Activated T-cell treated with anti-CD3 and anti-CD28 coated beads for 1 hour (primary cell): ENCODE measurements around the gene TCTA.
"Not testable (repeated sequence)": the region's sequence is repeated elsewhere in the genome, so short reads cannot be mapped to it uniquely, and the experiment has no call there.

Experiments
- DNase-seq: peaks from one replicate; pipeline ENCODE4 v3.0.0-alpha.2; 2020; ENCODE audit warnings: low read depth

The TCTA gene

DNA sequence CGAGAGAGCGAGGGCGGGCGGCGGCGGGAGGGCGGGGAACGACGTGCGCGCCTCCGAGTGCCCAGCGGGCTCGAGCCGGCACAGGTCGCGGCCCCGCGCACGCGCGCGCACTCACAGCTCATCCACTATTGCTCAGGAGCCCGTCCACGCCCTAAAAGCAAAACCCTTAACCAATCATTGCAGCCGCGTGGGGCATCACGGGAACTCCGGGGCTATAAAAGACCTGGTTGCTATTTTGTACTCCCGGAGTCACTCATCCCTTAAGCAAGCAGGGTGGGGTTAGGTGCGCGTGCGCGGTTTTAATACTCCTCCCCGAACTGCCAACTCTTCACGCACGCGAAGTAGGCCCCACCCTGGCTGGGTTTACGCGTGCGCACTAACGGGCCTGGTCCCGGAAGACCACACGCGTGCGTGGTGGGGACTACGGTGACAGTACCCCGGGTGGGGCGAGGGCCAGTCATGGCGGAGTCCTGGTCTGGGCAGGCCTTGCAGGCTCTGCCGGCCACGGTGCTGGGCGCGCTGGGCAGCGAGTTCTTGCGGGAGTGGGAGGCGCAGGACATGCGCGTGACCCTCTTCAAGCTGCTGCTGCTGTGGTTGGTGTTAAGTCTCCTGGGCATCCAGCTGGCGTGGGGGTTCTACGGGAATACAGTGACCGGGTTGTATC is at the start of gene TCTA, which contains the start of gene RHOA:
TCTA (plus strand) TSS at position 456 of the 664 bp plus-strand sequence; CDS start at position 460, 4 bp downstream.
RHOA (minus strand) TSS at position 9 of the 664 bp plus-strand sequence. CDS start 36,387 bp downstream, outside the sequence.
- DNase-seq = peak; percentile 99

- no peak for DNase-seq
Observed at GRCh38 chr3:49362561-49362960, 49.7 kb upstream of the TCTA start.

DNA sequence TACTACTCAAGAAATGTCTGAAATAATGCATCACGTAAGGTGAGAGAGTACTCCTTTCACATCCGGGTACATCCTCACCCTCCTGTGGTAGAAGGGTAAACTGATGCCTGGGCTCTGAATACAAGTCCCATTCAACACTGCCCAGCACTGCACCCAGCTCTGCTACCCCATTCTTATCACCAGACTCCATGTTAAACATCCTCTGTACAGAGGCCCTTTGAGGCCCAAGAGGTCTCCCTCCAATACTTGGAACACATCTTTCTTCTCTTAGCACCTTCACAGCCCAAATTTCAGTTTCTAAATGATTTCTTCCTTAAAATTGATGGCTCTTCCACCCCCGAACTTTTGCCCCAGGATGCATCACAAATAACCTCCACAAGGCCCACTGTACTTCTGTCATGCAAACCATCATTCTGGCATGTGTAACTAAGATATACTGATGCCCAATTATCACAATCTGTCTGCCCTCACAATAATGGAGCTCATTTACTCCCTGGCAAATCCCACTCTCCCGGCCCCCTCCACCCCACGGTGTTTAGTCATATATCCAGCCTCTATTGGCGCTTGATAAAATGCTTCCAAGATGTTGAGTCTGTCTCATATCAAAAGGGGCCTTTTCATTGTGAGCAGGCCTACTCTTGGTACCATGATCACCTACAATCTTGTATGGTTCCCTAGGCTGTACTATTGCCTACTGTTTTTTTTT is 41.5 kb upstream of the TCTA start:
- DNase-seq = no peak

DNA sequence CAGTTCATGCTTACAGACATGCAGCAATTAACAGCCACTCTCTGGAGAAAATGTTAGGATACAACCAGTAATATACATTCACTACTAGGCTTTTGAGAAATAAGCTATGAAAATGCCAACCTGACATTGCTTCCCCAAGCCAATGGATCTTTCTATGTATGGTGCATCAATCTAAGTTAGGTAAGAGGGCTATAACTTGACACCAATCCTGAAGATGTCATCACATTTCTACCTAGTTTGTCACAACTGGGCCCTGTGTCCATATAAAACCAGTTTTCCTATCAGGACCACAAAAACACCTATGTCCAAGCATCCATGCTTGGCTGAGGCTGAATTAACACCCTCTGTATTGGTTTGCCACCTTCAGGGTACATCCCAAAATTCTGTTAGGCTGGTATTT is 40.3 kb upstream of the TCTA start:
- DNase-seq = no peak

DNA sequence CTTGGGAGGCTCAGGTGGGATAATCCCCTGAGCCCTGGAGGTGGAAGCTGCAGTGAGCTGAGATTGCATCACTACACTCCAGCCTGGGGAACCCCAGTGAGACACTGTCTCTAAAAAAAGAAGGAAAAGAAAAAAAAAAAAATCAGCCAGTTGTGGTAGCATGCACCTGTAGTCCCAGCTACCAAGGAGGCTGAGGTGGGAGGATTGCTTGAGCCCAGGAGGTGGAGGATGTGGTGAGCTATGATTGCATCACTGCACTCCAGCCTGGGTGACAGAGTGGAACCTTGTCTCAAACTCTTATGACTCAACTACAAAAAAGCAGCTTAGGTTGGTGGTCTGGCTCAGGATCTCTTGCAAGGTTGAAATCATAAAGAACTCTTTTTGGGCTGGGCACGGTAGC is 34.7 kb upstream of the TCTA start:
- no peak for DNase-seq

DNA sequence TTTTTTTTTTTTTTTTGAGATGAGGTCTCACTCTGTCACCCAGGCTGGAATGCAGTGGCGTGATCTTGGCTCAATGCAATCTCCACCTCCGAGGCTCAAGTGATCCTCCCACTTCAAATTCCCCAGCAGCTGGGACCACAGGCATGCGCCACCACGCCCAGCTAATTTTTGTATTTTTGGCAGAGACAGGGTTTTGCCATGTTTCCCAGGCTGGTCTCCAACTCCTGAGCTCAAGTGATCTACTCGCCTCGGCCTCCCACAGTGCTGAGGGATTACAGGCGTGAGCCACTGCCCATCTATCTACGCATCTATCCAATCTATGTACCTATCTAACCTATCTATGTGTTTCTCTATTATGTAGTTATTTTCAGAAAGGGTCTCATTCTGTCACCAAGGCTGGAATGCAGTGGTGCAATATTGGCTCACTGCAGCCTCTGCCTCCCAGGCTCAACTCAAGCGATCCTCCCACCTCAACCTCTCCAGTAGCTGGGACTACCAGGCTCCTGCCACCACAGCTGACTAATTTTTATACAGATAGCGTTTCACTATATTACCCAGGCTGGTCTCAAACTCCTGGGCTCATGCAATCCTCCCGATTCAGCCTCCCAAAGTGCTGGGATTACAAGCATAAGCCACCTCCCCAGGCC is 33.9 kb upstream of the TCTA start:
- DNase-seq = no peak

- DNase-seq = no peak
Observed at GRCh38 chr3:49383387-49383786, 28.8 kb upstream of the TCTA start.

DNA sequence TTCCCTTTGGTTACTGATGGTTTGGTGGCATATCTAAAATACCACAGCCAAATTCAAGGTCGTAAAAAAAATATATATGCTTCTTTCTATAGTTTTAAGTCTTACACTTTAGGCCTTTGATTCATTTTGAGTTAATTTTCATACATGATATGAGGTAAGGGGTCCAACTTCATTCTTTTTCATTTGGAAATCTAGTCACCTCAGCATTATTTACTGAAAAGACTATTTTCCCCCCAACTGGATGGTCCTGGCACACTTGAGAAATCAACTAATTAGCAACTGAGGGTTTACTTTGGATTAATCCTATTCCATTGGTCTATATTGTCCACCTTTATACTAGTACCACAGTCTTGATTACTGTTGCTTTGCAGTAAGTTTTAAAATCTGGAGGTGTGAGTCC is 26.6 kb upstream of the TCTA start:
- no peak for DNase-seq

DNA sequence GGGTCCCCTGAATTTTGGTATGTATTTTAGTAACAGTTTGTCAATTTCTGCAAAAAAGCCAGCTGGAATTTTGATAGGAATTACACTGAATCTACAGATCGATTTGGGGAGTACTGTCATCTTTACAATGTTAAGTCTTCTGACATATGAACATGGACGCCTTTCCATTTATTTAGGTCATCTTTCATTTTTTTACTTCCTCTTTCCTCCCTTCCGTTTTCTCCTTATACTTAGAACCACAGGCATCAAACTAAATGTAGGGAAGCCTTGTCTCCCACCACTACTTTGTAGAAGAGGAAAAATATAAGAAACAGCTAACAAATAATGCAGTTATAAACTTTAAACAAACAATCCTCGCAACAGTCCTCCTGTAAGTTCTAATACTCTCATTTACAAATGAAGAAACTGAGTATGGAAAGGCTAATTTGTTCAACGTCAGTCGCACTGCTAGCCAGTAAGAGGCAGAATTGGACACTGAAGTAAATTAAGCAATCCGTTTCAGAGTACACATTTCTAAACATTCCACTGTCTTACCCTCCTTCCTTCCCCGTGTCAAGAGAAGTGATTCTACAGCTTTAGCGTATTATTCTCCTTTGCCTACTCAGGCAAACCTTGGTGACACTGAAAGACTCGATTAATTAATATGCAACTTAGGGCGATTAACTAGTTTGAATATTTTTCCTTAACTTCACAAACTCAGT is 26.0 kb upstream of the TCTA start:
- DNase-seq = no peak

DNA sequence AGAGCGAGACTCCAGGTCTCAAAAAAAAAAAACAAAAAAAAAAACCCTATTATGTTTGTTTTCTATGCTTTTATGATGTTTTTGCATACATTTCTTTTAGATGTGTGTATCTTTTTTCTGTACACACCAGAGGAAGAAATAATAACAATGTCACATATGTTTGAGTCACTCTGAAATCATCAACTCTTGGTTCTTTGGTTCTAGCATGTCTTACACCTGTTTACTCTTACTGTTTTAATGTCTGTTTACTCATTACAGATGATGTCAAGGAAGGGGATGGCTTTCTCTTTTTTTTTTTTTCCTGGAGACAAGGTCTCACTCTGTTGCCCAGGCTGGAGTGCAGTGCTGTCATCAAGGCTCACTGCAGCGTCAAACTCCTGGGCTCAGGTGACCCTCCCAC is 24.5 kb upstream of the TCTA start:
- DNase-seq = no peak

- no peak for DNase-seq
Observed at GRCh38 chr3:49388289-49388820, 23.9 kb upstream of the TCTA start.

GRCh38 chr3:49389297-49389696 is 22.9 kb upstream of the TCTA start:
- no peak for DNase-seq

DNA sequence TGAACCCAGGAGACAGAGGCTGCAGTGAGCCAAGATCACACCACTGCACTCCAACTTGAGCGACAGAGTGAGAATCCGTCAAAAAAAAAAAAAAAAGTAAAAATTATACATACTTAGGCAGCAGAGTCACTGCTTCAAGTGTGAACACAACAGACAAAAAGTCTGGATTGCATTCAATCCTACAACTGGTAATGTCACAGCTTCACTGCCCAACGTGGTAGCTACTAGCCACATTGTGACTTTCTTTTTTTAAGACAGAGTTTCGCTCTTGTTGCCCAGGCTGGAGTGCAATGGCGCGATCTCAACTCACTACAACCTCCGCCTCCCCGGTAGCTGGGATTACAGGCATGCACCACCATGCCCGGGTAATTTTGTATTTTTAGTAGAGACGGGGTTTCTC is 20.9 kb upstream of the TCTA start:
- DNase-seq = not testable (repeated sequence)

GRCh38 chr3:49397470-49397869 is 14.8 kb upstream of the TCTA start:
- no peak for DNase-seq

GRCh38 chr3:49399461-49399860 is 12.8 kb upstream of the TCTA start:
- no peak for DNase-seq

DNA sequence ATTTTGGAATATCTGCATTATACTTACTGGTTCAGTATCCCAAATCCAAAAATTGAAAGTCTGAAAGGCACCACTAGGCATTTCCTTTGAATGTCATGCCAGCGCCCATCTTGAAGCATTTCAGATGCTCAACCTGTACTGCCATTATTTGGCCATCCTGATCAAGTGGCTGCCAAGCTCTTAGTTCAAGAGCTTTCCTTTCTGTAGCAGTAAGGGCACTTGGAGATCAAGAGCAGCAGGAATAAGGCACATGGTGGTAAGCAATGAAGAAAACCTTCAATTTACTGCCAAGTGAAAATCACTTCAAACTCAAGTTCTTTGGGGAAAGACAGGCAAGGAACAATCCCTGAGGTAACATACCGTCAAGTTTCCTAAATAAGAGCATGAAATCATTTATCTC is 10.5 kb upstream of the TCTA start:
- no peak for DNase-seq

DNA sequence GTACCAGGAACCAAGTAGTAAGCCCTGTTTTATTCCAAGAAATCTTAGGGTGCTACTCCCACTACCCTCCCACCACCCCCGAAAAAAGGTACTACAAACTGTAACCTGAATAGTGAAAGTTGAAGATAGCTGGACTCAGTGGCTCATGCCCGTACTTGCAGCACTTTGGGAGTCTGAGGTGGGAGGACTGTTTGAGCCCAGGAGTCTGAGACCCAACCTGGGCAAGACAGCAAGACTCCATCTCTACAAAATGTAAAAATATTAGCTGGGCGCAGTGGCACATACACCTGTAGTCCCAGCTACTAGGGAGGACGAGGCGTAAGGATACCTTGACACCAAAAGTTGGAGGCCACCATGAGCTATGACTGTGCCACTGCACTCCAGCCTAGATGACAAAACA is 8.3 kb upstream of the TCTA start:
- DNase-seq = no peak

- not testable (repeated sequence) for DNase-seq
Observed at GRCh38 chr3:49405570-49405969, 6.7 kb upstream of the TCTA start.

GRCh38 chr3:49406571-49407565 is 5.4 kb upstream of the TCTA start:
- no peak for DNase-seq

DNA sequence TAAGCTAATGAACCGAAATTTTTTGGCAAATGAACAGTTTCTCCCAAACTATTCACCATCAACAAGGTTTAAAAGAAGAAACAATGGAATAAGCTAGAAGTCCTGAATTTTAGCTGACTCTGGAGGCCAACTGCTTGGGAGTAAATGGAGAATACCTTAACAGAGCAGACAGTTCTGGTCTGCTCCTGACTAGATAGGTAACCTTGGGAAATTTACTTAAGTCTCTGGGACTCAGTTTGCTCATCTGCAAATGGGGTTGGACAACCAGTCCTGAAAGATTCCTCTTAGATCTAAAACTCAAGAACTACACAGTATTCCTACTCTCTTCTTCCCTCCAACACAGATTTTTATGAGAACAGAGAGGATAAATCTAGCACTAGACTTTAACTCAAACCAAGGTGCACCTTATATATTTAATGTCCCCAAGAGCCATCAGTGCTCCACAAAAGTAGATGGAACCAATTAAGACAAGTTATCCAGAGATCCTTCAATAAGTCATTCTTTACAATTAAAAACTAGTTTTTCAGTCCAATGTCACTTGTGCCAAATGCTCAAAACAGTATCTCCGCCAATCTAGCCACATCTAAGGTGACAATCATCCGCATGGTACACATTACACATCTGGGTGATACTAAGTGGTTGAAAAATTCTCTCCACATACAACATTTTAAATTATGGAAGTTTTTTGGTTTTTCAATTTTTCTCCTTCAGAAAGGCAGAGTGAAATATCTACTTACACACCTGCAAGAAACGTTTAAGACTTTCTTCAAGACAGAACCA is 2.0 kb upstream of the TCTA start:
- DNase-seq = no peak
